KMS-11 (cell line): ENCODE measurements around the gene KATNAL1.
"Not testable (repeated sequence)": the region's sequence is repeated elsewhere in the genome, so short reads cannot be mapped to it uniquely, and the experiment has no call there.

Source experiments
- H2AFZ ChIP-seq: fragments of 200-600 bp; sonication (generic); 2 replicates; pipeline ENCODE4 v1.6.1; 2016; ENCODE audit warnings: antibody characterized with exemption, mixed run types, low read depth
- H3K27ac ChIP-seq: fragments of 200-600 bp; sonication (generic); 2 replicates; pipeline ENCODE4 v1.6.1; 2016; ENCODE audit warnings: mild to moderate bottlenecking, mixed run types
- H3K27me3 ChIP-seq: fragments of 200-600 bp; sonication (generic); 2 replicates; pipeline ENCODE4 v1.6.1; 2017; ENCODE audit warnings: mild to moderate bottlenecking, low read depth, mixed run types, moderate library complexity; ENCODE audit not compliant: insufficient read depth
- H3K36me3 ChIP-seq: fragments of 200-600 bp; sonication (generic); 2 replicates; pipeline ENCODE4 v1.6.1; 2017; ENCODE audit warnings: mild to moderate bottlenecking, mixed run types; ENCODE audit not compliant: insufficient read depth
- H3K4me1 ChIP-seq: fragments of 200-600 bp; sonication (generic); 2 replicates; pipeline ENCODE4 v1.6.1; 2016; ENCODE audit warnings: mild to moderate bottlenecking, low read depth, mixed run types; ENCODE audit not compliant: poor library complexity, severe bottlenecking
- H3K4me2 ChIP-seq: fragments of 200-600 bp; sonication (generic); 2 replicates; pipeline ENCODE4 v1.7.0; 2016; ENCODE audit warnings: mild to moderate bottlenecking, mixed run types
- H3K4me3 ChIP-seq: fragments of 200-600 bp; sonication (generic); IDR thresholded peaks from 2 replicates; pipeline ENCODE4 v1.6.1; 2017; ENCODE audit warnings: low read depth, low read length, mixed read lengths; ENCODE audit not compliant: insufficient read depth
- H3K79me2 ChIP-seq: fragments of 200-600 bp; sonication (generic); 2 replicates; pipeline ENCODE4 v1.6.1; 2016; ENCODE audit warnings: low read depth, mixed run types; ENCODE audit not compliant: insufficient read depth
- H3K9ac ChIP-seq: fragments of 200-600 bp; sonication (generic); 2 replicates; pipeline ENCODE4 v1.6.1; 2016; ENCODE audit warnings: mild to moderate bottlenecking, mixed run types
- H4K20me1 ChIP-seq: fragments of 200-600 bp; sonication (generic); 2 replicates; pipeline ENCODE4 v1.6.1; 2016; ENCODE audit warnings: mild to moderate bottlenecking, mixed run types; ENCODE audit not compliant: insufficient read depth
- TF ChIP-seq, protein P1 (sequence below): fragments of 200-600 bp; sonication (generic); conservative IDR thresholded peaks from 2 replicates; pipeline ENCODE4 v1.6.1; 2017; ENCODE audit warnings: low read depth, mild to moderate bottlenecking, antibody characterized with exemption, low read length, moderate library complexity, mixed read lengths

KATNAL1 gene

DNA sequence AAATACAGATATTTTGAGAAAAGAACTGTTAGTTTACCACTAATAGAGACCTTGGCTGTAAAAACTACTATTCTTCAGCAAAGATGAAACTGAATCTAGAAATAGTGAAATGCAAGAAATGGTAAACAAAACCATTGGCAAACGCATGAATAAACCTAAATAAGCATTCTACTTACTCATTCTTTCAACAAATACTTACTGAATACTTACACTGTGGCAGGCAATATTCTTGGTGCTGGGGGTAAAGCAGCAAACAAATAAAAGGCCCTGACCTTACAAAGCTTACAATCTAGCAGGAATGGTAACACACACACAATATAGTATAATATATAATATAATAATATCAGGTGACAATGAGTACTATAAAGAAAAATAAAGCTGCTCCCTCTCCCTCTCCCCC is 38.7 kb downstream of the KATNAL1 start:
- H2AFZ ChIP-seq: no peak overlapping the region
- H3K27ac ChIP-seq: no peak overlapping the region
- TF ChIP-seq, protein P1, sequence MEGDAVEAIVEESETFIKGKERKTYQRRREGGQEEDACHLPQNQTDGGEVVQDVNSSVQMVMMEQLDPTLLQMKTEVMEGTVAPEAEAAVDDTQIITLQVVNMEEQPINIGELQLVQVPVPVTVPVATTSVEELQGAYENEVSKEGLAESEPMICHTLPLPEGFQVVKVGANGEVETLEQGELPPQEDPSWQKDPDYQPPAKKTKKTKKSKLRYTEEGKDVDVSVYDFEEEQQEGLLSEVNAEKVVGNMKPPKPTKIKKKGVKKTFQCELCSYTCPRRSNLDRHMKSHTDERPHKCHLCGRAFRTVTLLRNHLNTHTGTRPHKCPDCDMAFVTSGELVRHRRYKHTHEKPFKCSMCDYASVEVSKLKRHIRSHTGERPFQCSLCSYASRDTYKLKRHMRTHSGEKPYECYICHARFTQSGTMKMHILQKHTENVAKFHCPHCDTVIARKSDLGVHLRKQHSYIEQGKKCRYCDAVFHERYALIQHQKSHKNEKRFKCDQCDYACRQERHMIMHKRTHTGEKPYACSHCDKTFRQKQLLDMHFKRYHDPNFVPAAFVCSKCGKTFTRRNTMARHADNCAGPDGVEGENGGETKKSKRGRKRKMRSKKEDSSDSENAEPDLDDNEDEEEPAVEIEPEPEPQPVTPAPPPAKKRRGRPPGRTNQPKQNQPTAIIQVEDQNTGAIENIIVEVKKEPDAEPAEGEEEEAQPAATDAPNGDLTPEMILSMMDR: no peak
- H3K9ac ChIP-seq: no peak overlapping the region
- no peaks in the 10 kb centered on the region for H3K27me3 ChIP-seq
- no peaks in the 10 kb centered on the region for H4K20me1 ChIP-seq
- H3K4me3 ChIP-seq: no peak overlapping the region
- no peaks in the 10 kb centered on the region for H3K4me1 ChIP-seq
- no peaks in the 10 kb centered on the region for H3K36me3 ChIP-seq
- H3K79me2 ChIP-seq: no peaks in the 10 kb centered on the region
- H3K4me2 ChIP-seq: no peak overlapping the region

GRCh38 chr13:30266756-30267155 is 40.6 kb downstream of the KATNAL1 start:
- Histone ChIP-seq H3K9ac (no peak overlapping the region), H3K36me3 (no peaks in the 10 kb centered on the region), H3K4me1 (no peaks in the 10 kb centered on the region), H3K27me3 (no peaks in the 10 kb centered on the region), H2AFZ (no peak overlapping the region), H3K27ac (no peak overlapping the region), H4K20me1 (no peaks in the 10 kb centered on the region), H3K4me2 (no peak overlapping the region), H3K79me2 (no peaks in the 10 kb centered on the region), H3K4me3 (no peak overlapping the region)
- TF ChIP-seq, protein P1: no peak

DNA sequence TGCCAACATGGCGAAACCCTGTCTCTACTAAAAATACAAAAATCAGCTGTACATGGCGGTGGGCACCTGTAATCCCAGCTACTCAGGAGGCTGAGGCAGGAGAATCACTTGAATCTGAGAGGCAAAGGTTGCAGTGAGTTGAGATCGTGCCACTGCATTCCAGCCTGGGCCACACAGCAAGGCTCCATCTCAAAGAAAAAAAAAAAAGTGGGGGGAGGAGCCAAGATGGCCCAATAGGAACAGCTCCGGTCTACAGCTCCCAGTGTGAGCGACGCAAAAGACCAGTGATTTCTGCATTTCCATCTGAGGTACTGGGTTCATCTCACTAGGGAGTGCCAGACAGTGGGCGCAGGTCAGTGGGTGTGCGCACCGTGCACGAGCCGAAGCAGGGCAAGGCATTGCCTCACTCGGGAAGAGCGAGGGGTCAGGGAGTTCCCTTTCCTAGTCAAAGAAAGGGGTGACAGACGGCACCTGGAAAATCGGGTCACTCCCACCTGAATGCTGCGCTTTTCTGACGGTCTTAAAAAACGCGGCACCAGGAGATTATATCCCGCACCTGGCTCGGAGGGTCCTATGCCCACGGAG is 48.1 kb downstream of the KATNAL1 start:
- not testable (repeated sequence) for H3K36me3 ChIP-seq, H3K4me3 ChIP-seq, H3K27ac ChIP-seq

GRCh38 chr13:30257468-30258099 is 49.8 kb downstream of the KATNAL1 start:
- H3K4me3 ChIP-seq: no peak overlapping the region
- H3K27ac ChIP-seq: no peak overlapping the region
- H3K4me2 ChIP-seq: no peak overlapping the region
- H3K79me2 ChIP-seq: no peaks in the 10 kb centered on the region
- H4K20me1 ChIP-seq: no peaks in the 10 kb centered on the region
- H3K9ac ChIP-seq: no peak overlapping the region
- no peaks in the 10 kb centered on the region for H3K27me3 ChIP-seq
- TF ChIP-seq, protein P1: no peak
- no peaks in the 10 kb centered on the region for H3K4me1 ChIP-seq
- H3K36me3 ChIP-seq: no peaks in the 10 kb centered on the region
- H2AFZ ChIP-seq: no peak overlapping the region

More for the DNA sequence above, 48.1 kb downstream of the KATNAL1 start:
- H4K20me1 ChIP-seq, H3K9ac ChIP-seq, H3K79me2 ChIP-seq, H3K4me1 ChIP-seq, H2AFZ ChIP-seq, H3K27me3 ChIP-seq, H3K4me2 ChIP-seq: not testable (repeated sequence)

DNA sequence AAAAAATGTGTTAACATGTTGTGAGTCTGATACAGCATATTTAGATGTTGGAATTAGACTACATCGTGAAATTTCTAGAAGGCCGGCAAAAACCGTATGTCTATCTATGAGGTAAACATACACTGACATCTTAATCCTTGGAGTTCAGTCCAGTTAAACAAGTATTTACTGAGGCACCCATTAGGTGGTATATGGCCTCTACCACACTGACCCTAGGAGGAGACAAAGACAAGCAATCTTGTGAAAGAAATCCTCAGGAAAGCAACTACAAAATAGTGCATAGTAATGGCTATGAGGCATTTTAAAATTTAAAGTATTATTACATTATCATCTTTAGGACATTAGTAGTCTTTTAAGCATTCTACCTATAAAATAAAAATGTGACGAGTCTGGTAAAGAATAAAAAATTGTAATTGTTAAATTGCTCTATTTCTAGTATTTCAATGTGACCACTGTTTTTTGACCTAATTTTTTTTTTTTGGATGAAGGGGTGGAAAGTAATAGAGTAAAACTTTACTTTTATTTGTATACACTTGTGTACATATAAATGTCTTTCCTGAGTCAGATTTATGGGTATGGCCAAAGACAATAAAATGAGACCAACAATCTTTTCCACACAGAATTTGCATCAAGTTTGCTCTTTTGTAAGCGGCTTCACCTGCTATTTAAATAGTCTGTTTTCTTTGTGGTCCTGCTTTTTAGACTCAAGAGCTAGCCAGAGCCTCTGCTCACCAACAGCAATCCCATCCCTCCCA is 50.5 kb downstream of the KATNAL1 start:
- H3K4me2 ChIP-seq: no peak overlapping the region
- H4K20me1 ChIP-seq: no peaks in the 10 kb centered on the region
- H2AFZ ChIP-seq: no peak overlapping the region
- no peaks in the 10 kb centered on the region for H3K27me3 ChIP-seq
- H3K27ac ChIP-seq: no peak overlapping the region
- TF ChIP-seq, protein P1: no peak
- H3K4me1 ChIP-seq: no peaks in the 10 kb centered on the region
- no peak overlapping the region for H3K9ac ChIP-seq
- no peaks in the 10 kb centered on the region for H3K79me2 ChIP-seq
- H3K4me3 ChIP-seq: no peak overlapping the region
- H3K36me3 ChIP-seq: no peaks in the 10 kb centered on the region
